GM21447 (cell line): ENCODE data around the gene GCNT3.
A peak's percentile ranks its signal among the peaks of the same experiment; 100 is the strongest.

Experiments
- ATAC-seq: cut with Tn5 transposase; IDR thresholded peaks from one replicate; pipeline ENCODE4 v1.9.1; 2021; ENCODE audit not compliant: unreplicated experiment

GCNT3 gene, protein sequence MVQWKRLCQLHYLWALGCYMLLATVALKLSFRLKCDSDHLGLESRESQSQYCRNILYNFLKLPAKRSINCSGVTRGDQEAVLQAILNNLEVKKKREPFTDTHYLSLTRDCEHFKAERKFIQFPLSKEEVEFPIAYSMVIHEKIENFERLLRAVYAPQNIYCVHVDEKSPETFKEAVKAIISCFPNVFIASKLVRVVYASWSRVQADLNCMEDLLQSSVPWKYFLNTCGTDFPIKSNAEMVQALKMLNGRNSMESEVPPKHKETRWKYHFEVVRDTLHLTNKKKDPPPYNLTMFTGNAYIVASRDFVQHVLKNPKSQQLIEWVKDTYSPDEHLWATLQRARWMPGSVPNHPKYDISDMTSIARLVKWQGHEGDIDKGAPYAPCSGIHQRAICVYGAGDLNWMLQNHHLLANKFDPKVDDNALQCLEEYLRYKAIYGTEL

DNA sequence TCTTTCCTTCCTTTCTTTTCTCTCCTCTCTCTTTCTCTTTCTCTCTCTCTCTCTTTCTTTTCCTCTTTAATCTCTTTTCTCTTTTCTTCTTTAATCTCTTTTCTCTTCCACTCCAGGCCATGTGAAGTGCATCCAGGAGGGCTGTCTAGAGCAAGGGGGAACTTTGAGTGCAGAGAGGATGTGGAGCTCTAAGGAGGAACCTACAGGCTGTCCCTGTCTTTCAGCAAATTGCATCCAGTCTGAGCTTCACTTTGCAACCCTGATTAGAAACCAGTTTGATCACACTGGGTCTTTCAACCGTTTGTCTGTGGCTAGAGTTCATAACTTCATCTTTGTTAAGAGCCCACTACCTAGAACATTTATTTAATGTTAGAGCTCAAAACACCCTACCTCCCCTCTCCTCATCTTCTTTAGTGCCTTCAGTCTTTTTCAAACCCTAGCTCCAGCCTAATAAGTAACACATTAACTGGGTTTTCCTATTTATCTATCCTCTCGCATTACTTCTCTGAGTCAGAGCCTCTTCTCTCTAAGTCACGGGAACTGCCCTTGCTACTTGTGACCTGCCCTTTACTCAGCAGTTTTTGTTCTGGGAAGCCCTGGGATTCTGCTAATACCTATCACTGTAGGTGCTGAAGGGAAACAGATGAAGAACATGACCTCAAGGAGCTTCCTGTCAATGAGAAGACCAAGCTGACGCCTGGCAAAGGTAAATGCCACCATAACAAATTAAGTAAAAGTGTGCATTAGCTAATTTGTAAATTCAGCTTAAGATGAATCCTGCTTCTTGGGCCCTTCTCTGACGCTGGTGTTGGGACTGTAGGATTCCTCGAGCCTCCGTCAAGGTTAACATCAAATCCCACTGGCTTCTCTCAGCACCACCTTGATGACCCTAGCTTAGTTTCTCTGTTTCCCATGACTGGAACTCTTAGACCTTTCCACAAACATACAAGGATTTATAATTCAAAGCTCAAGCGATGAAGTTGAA is at the start of gene GCNT3:
TSS of gene GCNT3 (plus strand) at position 508 of the 985 bp plus-strand sequence. CDS start 6,456 bp downstream, outside the sequence.
- peak; percentile 53 for ATAC-seq

DNA sequence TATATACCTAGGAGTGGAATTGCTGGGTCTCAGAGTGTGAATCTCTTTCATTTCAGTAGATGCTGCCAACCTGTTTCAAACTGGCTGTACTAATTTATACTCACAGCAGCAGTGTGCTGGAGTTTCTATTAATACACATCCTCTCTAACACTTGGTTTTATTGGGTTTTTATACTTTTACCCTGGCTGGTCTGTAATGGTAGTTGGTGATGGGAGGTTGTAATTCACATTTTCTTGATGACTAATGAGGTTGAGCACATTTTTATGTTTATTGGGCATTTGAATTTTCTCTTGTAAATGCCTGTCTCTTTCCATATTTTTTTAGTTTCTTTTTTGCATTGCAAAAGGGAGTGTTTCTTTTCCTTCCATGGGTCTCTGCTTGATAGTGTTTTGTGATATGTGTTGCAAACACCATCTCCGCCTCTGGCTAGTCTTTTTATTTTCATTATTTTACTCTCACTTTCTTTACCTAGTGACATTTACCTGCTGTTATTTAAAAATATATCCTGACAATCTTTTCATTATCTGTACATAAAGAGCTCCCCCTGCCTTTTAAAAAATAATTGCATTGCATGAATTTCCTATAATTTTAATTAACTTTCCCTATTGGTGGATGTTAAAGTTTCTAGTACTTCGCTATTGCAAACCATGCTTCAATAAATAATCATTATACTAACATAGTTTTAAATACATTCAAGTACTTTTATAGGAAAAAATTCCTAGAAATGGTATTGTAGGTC is 49.0 kb upstream of the GCNT3 start:
- ATAC-seq: no peak

DNA sequence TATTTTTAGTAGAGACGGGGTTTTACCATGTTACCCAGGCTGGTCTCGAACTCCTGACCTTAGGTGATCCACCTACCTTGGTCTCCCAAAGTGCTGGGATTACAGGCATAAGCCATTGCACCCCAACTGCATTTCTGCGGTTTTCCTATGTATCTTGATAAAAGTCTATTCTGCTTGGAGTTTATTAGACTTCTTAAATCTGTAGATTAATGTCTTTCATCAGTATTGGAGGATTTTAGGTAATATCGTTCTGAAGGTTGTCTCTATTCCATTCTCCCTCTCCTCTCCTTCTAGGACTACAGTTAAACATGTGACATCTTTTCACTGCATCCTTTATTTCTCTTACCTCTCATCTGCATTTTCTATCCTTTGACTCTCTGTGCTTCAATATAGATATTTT is 46.3 kb upstream of the GCNT3 start:
- no peak for ATAC-seq

DNA sequence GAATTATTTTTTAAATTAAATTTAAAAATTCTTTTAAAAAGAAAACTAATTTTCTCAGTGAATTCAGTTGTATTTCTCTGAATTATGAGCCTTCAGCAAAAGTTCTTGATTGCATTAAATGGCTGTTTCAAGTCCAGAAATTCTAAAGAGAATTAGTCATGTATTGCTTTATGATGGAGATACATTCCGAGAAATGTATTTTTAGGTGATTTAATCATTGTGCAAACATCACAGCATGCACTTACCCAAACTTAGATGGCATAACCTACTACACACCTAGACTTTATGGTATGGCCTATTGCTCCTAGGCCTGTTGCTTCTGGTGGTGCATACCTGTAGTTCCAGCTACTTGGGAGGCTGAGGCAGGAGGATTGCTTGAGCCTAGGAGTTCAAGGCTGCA is 44.3 kb upstream of the GCNT3 start:
- no peak for ATAC-seq

DNA sequence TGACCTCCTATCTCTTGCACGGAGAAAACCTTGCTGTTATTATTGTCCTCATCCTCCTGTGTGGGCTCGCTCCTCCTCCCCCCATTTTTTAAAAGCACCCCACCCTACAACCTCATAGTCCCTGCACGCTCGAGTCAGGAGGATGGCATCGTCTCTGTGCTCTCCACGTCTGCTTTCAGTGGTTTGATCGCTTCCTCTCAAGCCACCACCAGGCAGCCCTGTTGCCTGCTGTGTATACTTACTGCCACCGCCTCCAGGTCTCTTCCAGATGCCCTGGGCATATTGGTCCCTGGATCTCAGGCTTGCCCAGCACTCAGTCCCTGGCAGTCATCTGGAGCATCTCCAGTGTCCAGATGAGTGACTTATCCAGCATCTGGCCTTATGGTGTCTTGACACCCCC is 42.1 kb upstream of the GCNT3 start:
- no peak for ATAC-seq

DNA sequence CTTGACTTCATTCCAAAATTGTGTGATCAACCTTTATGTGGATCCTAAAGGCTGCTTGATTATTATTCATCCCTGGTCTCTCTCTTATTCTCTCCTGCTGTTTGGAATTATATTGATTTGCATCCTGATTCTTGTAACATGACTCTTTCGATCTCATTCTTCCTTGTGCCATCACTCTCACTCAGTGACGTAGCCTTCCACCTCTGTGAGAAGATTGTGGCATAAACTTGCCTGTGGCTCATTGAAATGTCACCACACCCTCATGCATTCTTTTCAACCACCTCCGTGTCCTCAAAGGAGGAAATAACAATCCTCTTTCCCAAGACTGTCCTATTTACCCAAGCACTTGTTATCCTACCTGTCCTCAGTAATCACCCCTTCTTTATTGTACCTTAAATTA is 41.3 kb upstream of the GCNT3 start:
- ATAC-seq: no peak

DNA sequence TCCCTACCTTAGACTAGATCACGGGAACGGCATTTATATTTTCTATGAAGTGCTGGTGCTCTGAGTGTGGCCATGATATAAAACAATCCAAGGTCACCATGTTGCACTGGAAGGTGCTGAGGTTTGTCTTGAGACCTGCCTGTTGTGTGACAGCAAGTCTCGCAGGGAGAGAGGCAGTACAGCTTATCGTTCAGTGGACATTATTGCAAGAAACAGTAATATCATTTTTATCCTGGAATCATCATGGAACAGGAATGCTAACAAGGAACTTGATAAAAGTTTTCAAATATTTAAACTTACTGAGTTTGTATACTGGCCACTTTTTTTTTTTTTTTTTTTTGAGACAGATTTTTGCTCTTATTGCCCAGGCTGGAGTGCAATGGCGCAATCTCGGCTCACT is 40.0 kb upstream of the GCNT3 start:
- no peak for ATAC-seq

DNA sequence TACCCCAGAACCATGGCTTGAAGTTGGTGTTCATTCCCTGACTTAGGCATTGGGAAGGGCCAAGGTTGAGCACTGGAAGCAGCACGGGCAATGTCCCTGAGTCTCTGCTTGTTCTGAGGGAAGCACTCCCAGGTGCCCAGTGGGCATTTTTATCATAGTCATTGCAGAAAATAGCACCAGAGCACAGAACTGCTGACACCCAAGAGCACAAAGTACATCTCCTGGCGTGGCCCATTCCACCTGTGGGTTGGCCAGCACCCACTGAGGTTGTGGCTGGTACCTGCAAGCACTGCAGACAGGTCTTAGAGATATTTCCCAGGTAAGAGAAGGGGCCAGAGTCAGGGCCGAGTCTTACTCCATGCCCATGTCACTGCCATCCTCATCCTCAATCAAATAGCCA is 28.5 kb upstream of the GCNT3 start:
- no peak for ATAC-seq

DNA sequence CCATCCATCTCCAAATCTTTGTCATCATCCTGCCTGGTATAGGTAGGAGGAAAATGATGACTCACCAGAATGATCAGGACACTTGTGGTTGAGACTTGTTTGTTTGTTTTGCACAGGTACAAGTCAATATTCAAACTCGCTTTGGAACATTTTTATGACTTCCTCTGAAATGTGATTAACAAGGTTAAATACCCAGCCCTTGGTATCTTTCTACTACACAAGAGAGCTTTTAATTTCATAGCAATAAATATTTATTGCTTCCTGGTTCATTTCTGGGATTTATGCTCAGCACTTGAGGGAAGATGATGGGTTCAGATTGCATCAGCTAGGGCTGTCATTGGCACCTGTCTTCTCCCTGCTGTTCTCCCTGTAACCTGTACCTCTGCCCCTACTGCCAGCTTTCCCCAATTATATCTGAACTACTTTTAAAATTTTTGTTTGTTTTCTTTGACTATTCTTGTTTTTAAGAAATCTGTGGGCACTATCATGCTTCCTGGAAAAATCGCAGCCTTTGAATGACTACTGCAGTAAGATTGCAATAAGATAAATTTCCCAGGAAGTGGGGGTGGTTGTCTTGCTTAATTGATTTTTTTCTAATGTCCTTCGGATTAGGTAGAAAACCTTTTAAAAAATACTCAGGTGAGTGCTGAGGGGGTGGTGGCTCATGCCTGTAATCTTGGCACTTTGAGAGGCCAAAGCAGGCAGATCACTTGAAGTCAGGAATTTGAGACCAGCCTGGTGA is 24.3 kb upstream of the GCNT3 start:
- ATAC-seq: no peak

DNA sequence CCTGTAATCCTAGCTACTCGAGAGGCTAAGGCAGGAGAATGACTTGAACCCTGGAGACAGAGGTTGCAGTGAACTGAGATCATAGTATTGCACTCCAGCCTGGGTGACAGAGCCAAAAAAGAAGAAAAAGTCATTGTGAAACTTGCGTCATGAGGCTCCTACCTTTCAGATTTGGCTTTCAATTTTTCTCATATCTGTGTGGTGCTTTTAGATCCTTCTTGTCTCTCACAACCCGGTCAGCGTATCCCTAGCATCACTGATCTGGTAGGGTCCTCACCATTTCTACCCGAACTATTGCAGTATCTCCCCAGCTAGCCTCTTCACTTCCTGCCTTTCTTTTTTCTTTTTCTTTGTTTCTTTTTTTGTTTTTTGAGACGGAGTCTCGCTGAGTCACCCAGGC is 21.6 kb upstream of the GCNT3 start:
- no peak for ATAC-seq

DNA sequence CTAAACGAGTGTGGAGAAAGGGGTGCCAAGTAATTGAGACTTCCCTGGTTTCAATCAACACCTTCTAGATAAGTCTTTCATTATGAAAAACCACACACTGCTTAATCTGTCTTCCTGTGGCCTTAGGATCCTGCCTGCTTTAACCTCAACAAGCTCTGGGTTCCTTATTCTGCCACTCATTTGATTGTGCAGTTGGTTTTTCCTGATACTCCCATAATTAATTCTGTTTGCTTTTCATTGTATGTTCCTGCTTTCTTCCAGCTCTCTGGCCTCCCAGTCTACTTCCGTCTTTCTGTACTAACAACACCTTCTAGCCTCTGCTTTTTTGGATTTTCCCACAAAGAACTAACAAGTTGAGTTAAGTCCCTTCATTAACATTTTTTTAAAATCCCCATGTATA is 20.2 kb upstream of the GCNT3 start:
- no peak for ATAC-seq

DNA sequence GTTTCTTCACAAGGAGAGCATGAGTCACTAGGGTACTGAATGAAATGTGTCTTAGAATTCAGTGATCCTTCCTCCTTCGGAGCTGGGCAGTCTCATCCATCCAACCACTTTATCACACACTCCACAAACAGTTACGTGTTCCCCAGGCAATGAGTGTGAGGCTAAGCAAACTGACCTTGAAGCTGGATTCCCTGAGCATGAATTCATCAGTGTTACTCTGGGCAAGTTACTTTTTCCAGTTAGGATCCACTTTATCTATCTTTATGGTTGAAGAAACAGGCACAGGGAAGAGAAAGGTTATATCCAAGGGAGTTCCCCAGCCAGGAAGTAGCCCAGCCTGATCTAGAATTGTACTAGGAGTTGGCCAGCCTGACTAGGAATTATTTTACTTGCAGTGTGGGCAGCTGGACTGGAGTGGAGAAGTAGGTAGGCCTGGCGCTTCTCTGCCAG is 17.1 kb upstream of the GCNT3 start:
- no peak for ATAC-seq

DNA sequence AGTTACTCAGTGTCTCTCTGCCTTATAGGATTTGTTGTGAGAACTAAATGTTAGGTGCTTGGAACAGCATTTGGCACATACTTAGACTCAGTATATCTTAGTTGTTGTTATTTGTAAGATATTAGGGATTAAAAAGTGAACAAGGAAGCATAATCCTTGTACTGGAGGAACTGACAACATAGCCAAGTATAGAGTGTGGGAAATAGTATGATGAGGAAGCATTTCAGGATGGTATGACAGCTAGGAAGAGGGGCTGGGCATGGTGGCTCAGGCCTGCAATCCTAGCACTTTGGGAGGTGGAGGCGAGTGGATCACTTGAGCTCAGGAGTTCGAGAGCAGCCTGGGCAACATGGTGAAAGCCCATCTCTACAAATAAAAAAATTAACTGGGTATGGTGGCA is 16.6 kb upstream of the GCNT3 start:
- ATAC-seq: no peak

DNA sequence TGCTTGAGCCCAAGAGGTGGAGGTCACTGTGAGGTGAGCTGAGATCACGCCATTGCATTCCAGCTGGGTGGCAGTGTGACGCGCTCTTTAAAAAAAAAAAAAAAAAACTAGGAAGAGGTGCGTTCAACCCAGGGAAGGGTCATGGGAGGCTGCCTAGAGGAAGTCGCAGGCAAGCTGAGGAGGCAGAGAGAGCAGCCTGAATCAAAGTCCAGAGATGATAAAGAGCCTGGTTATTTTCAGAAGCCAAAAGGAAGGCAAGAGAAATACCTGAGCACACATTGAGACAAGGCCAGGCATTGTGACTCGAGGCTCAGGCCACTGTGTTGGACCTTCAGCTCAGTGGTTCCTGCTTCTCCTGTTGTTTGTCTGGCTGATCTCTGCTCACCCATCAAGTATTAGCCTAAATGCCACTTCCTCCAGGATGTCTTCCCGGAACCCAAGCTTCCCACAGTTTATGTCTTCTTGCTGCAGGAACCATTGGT is 16.1 kb upstream of the GCNT3 start:
- ATAC-seq: no peak

DNA sequence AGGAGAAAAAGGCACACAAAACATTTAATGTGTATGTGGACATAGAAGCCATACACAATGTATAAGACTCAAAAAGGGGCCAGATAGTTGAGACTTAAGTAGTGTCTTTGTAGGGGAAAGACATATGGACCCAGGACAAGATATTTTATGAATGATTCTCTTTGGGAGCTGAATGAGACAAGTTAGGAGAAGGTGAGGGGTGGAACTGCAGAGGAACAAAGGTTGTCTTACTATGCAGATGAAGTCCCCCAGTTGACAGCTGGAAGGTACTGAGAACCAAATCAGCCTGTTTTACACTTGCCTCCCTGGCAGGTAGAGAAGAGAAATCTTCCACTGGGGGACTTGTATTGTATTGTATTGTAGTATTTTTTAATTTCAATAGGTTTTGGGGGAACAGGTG is 14.9 kb upstream of the GCNT3 start:
- ATAC-seq: no peak

DNA sequence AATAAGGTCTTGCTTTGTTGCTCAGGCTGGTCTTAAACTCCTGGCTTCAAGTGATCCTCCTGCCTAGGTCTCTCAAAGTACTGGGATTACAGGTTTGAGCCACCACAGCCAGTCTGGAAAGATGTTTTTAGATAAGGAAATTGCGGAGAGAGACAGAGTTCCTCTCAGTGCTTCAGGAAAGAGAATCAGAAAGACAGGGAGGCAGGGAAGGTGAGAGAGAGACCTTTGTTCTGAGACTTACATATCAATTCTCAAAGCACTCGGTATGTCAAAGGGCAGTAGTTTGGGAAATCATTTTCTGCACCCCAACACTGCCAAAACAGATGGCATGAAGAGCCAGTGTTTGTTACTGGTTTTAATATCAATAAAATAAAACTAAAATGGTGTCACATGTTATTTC is 13.1 kb upstream of the GCNT3 start:
- no peak for ATAC-seq

DNA sequence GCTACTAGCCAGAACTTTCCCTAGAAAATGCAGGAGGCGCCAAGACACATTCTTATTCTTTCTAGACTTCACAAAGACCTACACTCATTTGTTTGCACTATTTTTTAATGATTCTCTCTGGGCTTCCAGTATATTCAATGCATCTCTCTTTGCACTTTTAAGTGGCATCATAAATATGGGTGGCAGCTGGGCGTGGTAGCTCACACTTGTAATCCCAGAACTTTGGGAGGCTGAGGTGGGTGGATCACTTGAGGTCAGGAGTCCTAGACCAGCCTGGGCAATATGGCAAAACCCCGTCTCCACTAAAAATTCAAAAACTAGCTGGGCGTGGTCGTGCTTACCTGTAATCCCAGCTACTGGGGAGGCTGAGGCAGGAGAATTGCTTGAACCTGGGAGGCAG is 5.6 kb upstream of the GCNT3 start:
- ATAC-seq: no peak

DNA sequence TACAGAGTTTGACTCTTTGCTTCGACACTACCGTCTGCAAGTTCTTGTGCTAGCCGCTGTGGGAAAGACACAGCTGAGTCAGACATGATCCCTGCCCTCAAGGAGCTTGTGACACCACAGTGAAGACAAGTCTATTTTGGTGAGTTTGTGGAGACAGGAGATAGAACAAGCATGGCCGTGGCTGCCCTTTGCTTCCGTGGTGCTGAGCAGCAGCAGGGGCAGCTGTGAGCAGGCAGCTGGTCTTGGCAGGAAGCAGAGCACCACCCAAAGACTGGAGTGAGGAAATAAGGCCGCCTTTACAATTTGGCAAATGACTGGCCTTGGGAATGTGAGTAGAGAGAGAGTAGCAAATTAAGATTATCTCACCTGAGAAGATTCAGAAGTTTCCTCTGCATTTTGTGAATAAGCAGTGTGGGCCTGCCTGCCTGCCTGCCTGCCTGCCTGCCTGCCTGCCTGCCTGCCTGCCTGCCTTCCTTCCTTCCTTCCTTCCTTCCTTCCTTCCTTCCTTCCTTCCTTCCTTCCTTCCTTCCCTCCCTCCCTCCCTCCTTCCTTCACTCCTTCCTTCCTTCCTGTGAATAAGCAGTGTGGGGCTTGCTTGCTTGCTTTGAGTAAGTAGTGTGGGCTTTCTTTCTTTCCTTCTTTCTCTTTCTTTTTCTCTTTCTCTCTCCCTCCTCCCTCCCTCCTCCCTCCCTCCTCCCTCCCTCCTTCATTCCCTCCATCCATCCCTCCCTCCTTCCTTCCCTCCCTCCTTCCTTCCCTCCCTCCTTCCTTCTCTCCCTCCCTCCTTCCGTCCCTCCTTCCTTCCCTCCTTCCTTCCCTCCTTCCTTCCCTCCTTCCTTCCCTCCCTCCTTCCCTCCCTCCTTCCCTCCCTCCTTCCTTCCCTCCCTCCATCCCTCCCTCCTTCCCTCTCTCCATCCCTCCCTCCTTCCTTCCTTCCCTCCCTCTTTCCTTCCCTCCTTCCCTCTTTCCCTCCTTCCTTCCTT is 1.6 kb upstream of the GCNT3 start:
- ATAC-seq: no peak

DNA sequence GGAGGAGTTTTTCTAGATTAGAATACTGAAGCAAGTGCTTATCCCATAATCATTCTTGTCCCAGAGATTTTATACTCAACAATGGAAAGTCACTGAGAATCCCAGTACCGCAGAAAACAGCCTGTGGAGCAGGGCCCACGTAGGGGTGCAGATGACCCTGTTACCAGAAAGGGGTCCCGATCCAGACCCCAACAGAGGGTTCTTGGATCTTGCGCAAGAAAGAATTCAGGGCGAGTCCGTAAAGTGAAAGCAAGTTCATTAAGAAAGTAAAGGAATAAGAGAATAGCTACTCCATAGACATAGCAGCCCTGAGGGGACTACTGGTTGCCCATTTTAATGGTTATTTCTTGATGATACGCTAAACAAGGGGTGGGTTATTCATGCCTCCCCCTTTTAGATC is 2.6 kb downstream of the GCNT3 start:
- ATAC-seq: no peak
